K562 (cell line): ENCODE results near the gene RGR. TPM values are rescaled to one million over a fixed set of nuclear protein-coding genes. Genes with fewer than 3 reads are reported as not detected.

ENCODE experiments used
- ATAC-seq: fragments of 200-7000 bp; cut with Tn5 transposase; 3 replicates; pipeline ENCODE4 v1.9.1; 2020; ENCODE audit warnings: moderate library complexity
- BruUV-seq: library from RNA; stranded (reverse); fragments of 400-500 nt; replicated peaks from 2 replicates; lab custom pipeline; 2021; lab: Mats Ljungman, UMichigan
- CTCF ChIA-PET: fragments of 300-600 bp; formaldehyde crosslinking; extraction: SDS; loops from one replicate; lab custom pipeline; 2021; ENCODE audit warnings: low intra/inter-chr PET ratio; lab: Yijun Ruan, JAX
- POLR2A ChIA-PET: fragments of 300-600, 350-650 bp; sonication (Branson Sonifier 250); formaldehyde crosslinking; extraction: SDS; loops from one replicate; lab custom pipeline; 2021; ENCODE audit warnings: antibody characterized with exemption, inconsistent platforms; lab: Yijun Ruan, JAX
- DNase-seq, 4 experiments: peaks; one replicate each; pipeline versions ENCODE4 v3.0.0 to v3.0.0-alpha.2; 2011 to 2018; ENCODE audit warnings: low spot score in 3 of 4, mixed read lengths in 3 of 4; ENCODE audit errors: extremely low read depth in 1 of 4
- FAIRE-seq: peaks from 2 replicates; lab custom pipeline; 2011; peaks lifted over from hg19 to GRCh38; lab: Jason Lieb, UNC
- H2AFZ ChIP-seq: 2 replicates; pipeline ENCODE4 v1.6.0; 2011; ENCODE audit warnings: low read depth, low read length, control low read depth, inconsistent platforms
- H3K27ac ChIP-seq: fragments of 200-600 bp; 3 replicates; pipeline ENCODE4 v1.8.0; 2011; ENCODE audit warnings: low read depth, mild to moderate bottlenecking, control low read depth, inconsistent platforms, low read length, moderate library complexity, mixed read lengths; ENCODE audit errors: extremely low read depth
- H3K27me3 ChIP-seq, 2 experiments: fragments of 300-600 bp in 1 of 2; 2 replicates in 1 of 2; 3 replicates in 1 of 2; pipeline versions ENCODE4 v1.6.0 to v1.8.0; 2011; ENCODE audit warnings: inconsistent platforms in 2 of 2, low read length in 2 of 2, mild to moderate bottlenecking in 1 of 2, mixed read lengths in 1 of 2, moderate library complexity in 1 of 2; ENCODE audit not compliant: control insufficient read depth in 2 of 2, insufficient read depth in 2 of 2
- H3K36me3 ChIP-seq: fragments of 300-600 bp; 3 replicates; pipeline ENCODE4 v1.8.0; 2011; ENCODE audit warnings: mild to moderate bottlenecking, low read length, inconsistent platforms; ENCODE audit not compliant: control insufficient read depth, insufficient read depth
- H3K4me1 ChIP-seq, 2 experiments: fragments of 200-600 bp in 1 of 2; replicated peaks in 1 of 2; 2 replicates in 1 of 2; 3 replicates in 1 of 2; pipeline versions ENCODE4 v1.5.1 to v1.8.0; 2011; ENCODE audit warnings: inconsistent platforms in 2 of 2, low read length in 2 of 2, mild to moderate bottlenecking in 1 of 2, mixed read lengths in 1 of 2, moderate library complexity in 1 of 2; ENCODE audit not compliant: control insufficient read depth in 2 of 2, insufficient read depth in 2 of 2
- H3K4me2 ChIP-seq: 2 replicates; pipeline ENCODE4 v1.6.1; 2011; ENCODE audit warnings: low read length, control low read depth, inconsistent platforms, mixed read lengths; ENCODE audit not compliant: insufficient read depth
- H3K4me3 ChIP-seq: fragments of 200-600 bp; sonication (generic), shearing (Covaris generic); 2 replicates; pipeline ENCODE4 v1.5.1; 2016; ENCODE audit warnings: control low read depth, inconsistent platforms
- H3K79me2 ChIP-seq: fragments of 200-600 bp; 3 replicates; pipeline ENCODE4 v1.8.0; 2011; ENCODE audit warnings: low read length, inconsistent platforms; ENCODE audit not compliant: control insufficient read depth, insufficient read depth
- H3K9ac ChIP-seq, 2 experiments: 2 replicates each; pipeline versions ENCODE4 v1.6.0 to v1.6.1; 2011; ENCODE audit warnings: low read depth in 2 of 2, low read length in 2 of 2, control low read depth in 1 of 2, inconsistent platforms in 1 of 2, mild to moderate bottlenecking in 1 of 2, mixed read lengths in 1 of 2; ENCODE audit not compliant: insufficient read depth in 1 of 2
- H3K9me1 ChIP-seq: one replicate; pipeline ENCODE4 v1.6.0; 2011; ENCODE audit warnings: inconsistent platforms, mild to moderate bottlenecking, low read length, moderate library complexity; ENCODE audit not compliant: control insufficient read depth, insufficient read depth
- H3K9me3 ChIP-seq: replicated peaks from 2 replicates; pipeline ENCODE4 v1.5.1; 2011; ENCODE audit warnings: low read depth, low read length, inconsistent platforms; ENCODE audit not compliant: control insufficient read depth, insufficient read depth
- H4K20me1 ChIP-seq: replicated peaks from 2 replicates; pipeline ENCODE4 v1.6.1; 2011; ENCODE audit warnings: low read length, inconsistent platforms, mixed read lengths; ENCODE audit not compliant: control insufficient read depth, insufficient read depth
- C11orf30 ChIP-seq: fragments of 450-650 bp; IDR thresholded peaks from 2 replicates; pipeline ENCODE4 v1.6.1; 2016; ENCODE audit warnings: low read depth, mild to moderate bottlenecking
- CTBP1 ChIP-seq: fragments of 450-650 bp; IDR thresholded peaks from 2 replicates; pipeline ENCODE4 v1.6.1; 2016; ENCODE audit warnings: borderline replicate concordance
- HEY1 ChIP-seq: fragments of 250-450 bp; sonication (Bioruptor Pico); IDR thresholded peaks from 2 replicates; pipeline ENCODE4 v1.5.0; 2020; ENCODE audit warnings: mild to moderate bottlenecking, moderate library complexity, borderline replicate concordance
- NR4A1 ChIP-seq, 2 experiments: fragments of 250-450 bp in 1 of 2; fragments of 450-650 bp in 1 of 2; sonication (Bioruptor Pico) in 1 of 2; IDR thresholded peaks; 2 replicates each; pipeline versions ENCODE4 v1.4.0 to v1.6.1; 2016 to 2020; ENCODE audit warnings: mild to moderate bottlenecking in 2 of 2, missing compliant biosample characterization in 1 of 2, missing genetic modification characterization in 1 of 2, moderate library complexity in 1 of 2
- POLR3G ChIP-seq: IDR thresholded peaks from 2 replicates; pipeline ENCODE4 v1.6.1; 2011; ENCODE audit not compliant: insufficient read length, insufficient replicate concordance; ENCODE audit errors: extremely low read depth
- TAL1 ChIP-seq: fragments of 450-650 bp; IDR thresholded peaks from 2 replicates; pipeline ENCODE4 v1.6.1; 2016; ENCODE audit warnings: mild to moderate bottlenecking
- WGBS: fragments of 100-300 bp; shearing (Covaris generic); methylation state at CpG from one replicate; pipeline ENCODE4 v1.1.6; 2016; ENCODE audit warnings: low coverage, mixed read lengths; ENCODE audit not compliant: insufficient coverage; ENCODE audit errors: missing lambda C conversion rate; 5-methylcytosine and 5-hydroxymethylcytosine counted together
- in situ Hi-C: fragments of 300-500 bp; cut with MboI; formaldehyde crosslinking; loops from 4 replicates; pipeline ENCODE4 v1.15.0; 2018; ENCODE audit warnings: inconsistent platforms, mixed read lengths
- intact Hi-C: fragments of 100-400 bp; cut with micrococcal nuclease; formaldehyde crosslinking; loops from 2 replicates; pipeline ENCODE4 v1.14.2; 2022
- polyA plus RNA-seq, 8 experiments: library from polyadenylated mRNA; depleted of rRNA in 4 of 8; stranded (reverse) in 5 of 8; unstranded in 3 of 8; fragments of >200 nt; fragmentation: Nextera tagmentation in 2 of 8; fragmentation: Illumina TruSeq in 1 of 8; extraction: Ambion mirVana in 2 of 8; extraction: Trizol in 1 of 8; gene quantifications; 2 replicates each; pipeline versions ENCODE4 v1.2.1 to v1.2.3, GENCODE V29; 2011 to 2014; ENCODE audit warnings: inconsistent platforms in 1 of 8, missing spikeins in 1 of 8
- total RNA-seq, 7 experiments: library from RNA; depleted of rRNA in 6 of 7; stranded (reverse); fragments of >200 nt in 6 of 7; fragmentation: Illumina TruSeq in 2 of 7; extraction: Trizol in 2 of 7; gene quantifications; 2 replicates each; pipeline versions ENCODE4 v1.2.1 to v1.2.3, GENCODE V29; 2011 to 2021; ENCODE audit warnings: low replicate concordance in 1 of 7

The RGR gene
- total and polyA plus RNA-seq, 9 of the 15 experiments (the other 6 are each of a cell fraction or from before 2014, with no cell fraction given): not detected

DNA sequence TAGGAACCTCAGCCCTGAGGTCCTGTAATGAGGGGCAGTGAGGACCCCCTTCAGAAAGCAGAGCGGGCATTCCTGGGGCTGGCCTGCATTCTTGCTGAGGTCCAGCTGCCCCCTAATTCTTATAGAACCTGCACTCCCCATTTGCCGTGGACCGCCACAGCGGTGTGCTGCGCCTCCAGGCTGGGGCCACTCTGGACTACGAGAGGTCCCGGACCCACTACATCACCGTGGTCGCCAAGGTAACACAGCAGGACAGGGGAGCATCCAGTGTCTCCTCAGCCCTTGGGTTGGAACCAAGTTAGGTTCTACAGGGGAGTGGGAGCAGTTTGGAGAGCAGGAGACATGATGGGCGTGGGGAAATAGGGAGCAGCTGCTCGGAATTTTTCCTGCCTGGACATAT lies 43.2 kb upstream of the RGR start:
- no peak overlapping the region for H3K4me2 ChIP-seq
- no peaks in the 10 kb centered on the region for H3K9me3 ChIP-seq
- in situ Hi-C loops: no loop called here
- no peak overlapping the region for H3K27ac ChIP-seq
- CTCF ChIA-PET: no interaction called here
- H3K27me3 ChIP-seq: peaks cover 9 to 30% of the 10 kb centered on the region in 2 experiments
- ATAC-seq (no peak), DNase-seq (no peak)
- H4K20me1 ChIP-seq: no peaks in the 10 kb centered on the region
- H3K9me1 ChIP-seq: no peaks in the 10 kb centered on the region
- no peak overlapping the region for H3K4me3 ChIP-seq
- no peak for TF ChIP-seq CTBP1
- no peak for TF ChIP-seq C11orf30
- TF ChIP-seq POLR3G: no peak
- TF ChIP-seq TAL1: no peak
- no peak for TF ChIP-seq NR4A1 (CRISPR knock-in tag; IDR thresholded peaks at IDR 0.05)
- TF ChIP-seq NR4A1 (tag; IDR thresholded peaks at IDR 0.05): no peak
- no peak for TF ChIP-seq HEY1 (CRISPR knock-in tag)
- TF ChIP-seq, all 486 proteins: peak for 0
- BruUV-seq: no TSS peak
- intact Hi-C loops: no loop called here
- no peak overlapping the region for H3K9ac ChIP-seq
- H2AFZ ChIP-seq: no peak overlapping the region; the same call in 1 of the 2 replicates
- WGBS: 48% methylated on average over 11 of the region's 11 CpGs
- peaks cover 13 to 15% of the 10 kb centered on the region in 2 experiments; a peak in 4 of 5 replicates for H3K4me1 ChIP-seq
- no peak for FAIRE-seq
- H3K36me3 ChIP-seq: no peaks in the 10 kb centered on the region
- no peaks in the 10 kb centered on the region for H3K79me2 ChIP-seq
- POLR2A ChIA-PET: interaction anchor here (0.6 to 2.1 kb wide), 6 partner anchors 8 to 240 kb away, joined by 3 to 6 read pairs (median 4); partner anchors contain the start of genes CDHR1 and GHITM
